C4-2B (cell line): ENCODE results near the gene COCH.

ENCODE experiments used
- CTCF ChIP-seq: fragments of 450-650 bp; conservative IDR thresholded peaks from 2 replicates; pipeline ENCODE4 v1.5.1; 2017; ENCODE audit warnings: mild to moderate bottlenecking
- ZFX ChIP-seq: fragments of 450-650 bp; IDR thresholded peaks from 2 replicates; pipeline ENCODE4 v1.6.1; 2017

DNA sequence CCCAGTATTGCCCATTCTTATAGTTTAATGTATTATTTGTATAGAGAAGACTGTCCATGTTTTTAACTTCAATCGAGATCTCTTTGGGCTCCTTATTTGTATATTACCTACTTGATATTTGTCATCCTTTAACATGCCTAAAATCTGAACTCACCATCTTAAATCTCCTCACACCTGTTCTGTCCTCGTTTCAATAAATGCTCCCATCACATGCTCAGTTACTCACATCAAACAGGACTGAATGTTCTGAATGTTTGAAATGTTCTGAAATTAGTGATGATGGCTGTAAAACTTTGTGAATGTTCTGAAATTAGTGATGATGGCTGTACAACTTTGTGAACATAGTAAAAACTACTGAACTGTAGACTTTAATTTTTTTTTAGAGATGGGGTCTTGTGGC lies 34.5 kb downstream of the COCH start:
- TF ChIP-seq CTCF, result no peak
- no peak for TF ChIP-seq ZFX
